ENCODE measurements around the gene PABPC1L2A.

- no peak for TF ChIP-seq YY1 (IDR thresholded peaks at IDR 0.05; ENCODE audit: low read depth)
- no peak for TF ChIP-seq FOXM1 (IDR thresholded peaks at IDR 0.05; ENCODE audit: borderline replicate concordance, low read depth)
- TF ChIP-seq MAX (IDR thresholded peaks at IDR 0.05): no peak
- no peak for TF ChIP-seq EP300 (IDR thresholded peaks at IDR 0.05; ENCODE audit: borderline replicate concordance)
- no peak for TF ChIP-seq TCF12 (IDR thresholded peaks at IDR 0.05; ENCODE audit: low read depth)
- TF ChIP-seq RAD21 (IDR thresholded peaks at IDR 0.05; ENCODE audit: low read depth): no peak
- no peak for TF ChIP-seq CEBPB (IDR thresholded peaks at IDR 0.05)
Measured at GRCh38 chrX:73127700-73128241, 48.5 kb upstream of the PABPC1L2A start.

All from Ishikawa (cell line).